ENCODE measurements around the gene PGLYRP4. TPM values are rescaled to one million over a fixed set of nuclear protein-coding genes. Genes with fewer than 3 reads are reported as not detected.
"Not testable (repeated sequence)": the region's sequence is repeated elsewhere in the genome, so short reads cannot be mapped to it uniquely, and the experiment has no call there.

The PGLYRP4 gene
- total RNA-seq, 1 donor from 2014 or later: 4.3 TPM

DNA sequence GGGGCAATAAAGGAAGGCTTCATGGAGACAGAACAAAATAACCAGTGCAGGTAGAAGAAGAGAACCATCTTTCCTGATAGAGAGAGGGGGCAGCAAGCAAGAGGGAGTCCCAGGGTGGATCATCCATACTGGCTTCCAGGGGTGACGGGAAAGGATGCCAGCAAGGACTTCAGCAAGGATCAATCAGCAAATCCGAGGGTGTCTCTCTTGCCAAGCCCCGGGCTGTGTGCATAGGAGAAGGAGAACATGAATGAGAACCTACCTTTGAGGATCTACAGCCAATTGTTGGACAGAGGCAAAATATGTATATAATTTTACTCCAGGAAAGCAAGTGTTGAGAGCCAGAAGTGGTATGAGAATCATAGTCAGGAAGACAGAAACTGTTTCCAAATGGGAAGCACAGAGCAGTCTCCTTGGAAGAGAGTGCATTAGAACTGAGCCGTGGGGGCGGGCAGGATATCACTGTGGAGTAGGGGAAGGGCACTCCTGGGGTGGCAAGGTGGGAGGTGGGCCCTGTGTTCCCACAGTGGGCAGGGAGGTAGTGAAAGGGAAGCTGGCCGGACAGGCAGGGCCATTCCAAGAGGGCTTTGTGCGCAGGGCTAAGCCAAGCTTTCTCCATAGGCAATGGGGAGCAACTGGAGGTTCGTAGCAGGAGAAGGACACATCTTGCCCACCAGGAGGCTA is 7.9 kb upstream of the PGLYRP4 start:
- no peak for DNase-seq

DNA sequence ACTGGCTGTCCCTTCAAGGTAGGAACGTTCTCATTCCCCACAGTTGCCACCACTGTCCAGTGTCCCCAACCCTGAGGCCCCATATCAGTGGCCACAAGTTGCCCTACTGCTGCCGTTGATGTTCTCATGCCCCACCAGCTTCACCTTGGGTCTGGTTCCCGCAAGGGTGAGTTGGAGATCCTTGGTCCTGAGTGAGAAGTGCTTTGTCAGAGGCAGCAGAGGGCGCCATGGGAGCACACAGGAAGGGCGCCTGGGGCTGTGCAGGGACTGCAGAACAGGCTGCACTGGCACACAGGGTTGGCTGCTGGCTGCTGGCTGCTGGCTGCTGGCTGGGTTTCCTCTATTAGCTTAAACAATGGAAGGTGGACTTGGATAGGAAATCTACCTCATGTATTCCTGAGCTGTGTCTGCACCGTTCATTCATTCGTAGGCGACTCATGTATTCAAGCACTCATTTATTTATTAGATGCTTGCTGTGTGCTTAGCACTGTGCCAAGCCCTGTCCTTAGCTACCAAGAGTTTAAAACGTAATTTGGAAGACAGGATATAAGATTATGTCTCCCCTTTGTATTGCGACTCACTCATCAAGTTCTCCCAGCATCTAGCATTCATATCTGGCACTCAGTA is 6.9 kb upstream of the PGLYRP4 start:
- no peak for DNase-seq

DNA sequence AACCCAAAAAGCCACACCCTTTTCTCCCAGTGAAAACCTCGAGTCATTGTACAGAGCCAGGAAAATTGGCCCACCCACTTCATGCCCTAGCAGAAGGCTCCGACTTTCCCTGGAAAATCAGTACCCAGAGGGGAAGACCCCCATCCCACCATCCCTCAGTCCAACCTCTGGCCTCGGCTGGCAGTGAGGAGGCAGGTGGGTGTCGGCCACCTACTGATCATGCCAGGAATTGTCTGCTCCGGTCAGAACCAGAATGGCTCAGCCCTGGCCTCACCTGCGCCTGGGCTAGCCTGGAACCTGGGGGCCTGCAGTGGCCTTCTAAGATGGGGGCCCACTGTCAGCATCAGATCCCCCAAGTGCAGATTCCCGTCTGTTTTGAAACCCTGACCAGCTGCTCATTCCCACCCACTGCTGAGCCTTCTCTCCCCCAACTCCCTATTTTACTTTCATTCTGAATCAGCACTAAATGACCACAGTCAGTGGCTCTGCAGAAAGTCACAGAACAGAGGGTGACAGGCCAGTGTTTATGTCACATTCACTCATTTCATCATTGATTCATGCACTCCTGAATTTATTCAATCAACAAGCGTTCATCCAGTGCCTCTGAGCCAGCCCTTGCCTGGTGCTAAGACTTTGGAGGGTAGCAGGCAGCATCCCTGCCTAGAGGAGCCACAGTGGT is 6.0 kb upstream of the PGLYRP4 start:
- no peak for DNase-seq

DNA sequence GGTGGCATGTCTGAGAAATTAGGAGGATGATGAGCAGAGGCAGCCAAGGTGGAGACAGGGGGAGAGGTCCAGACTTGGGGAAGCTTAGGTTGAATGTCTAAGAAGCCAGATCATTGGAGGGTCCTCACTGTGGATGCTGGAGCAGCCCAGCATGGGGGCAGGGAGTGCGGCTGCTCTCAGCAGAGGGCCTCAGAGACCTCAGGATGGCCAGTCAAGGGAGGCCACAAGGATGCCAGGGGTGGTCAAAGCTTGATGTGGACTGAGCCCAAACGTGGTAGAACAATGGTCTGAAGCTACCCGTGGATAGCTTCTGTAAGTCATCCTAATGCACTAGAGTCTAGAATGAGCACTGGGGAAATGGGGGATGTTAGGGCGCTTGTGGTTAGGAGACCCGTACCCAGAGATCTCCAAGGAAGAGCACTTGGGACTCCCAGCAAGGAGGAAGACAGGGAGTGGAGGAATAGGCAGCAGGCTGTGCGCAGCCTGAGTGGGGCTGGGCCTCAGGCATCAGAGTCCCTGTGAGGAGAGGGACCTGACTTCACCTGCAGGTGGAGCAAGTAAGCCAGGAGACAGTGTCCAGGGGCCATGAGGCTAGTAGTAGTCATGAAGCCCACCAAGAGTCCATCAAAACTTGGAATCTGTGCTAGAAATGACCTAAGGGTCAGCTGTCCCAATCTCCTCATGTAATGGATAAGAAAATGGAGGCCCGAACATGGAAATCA is 4.7 kb upstream of the PGLYRP4 start:
- DNase-seq: no peak

DNA sequence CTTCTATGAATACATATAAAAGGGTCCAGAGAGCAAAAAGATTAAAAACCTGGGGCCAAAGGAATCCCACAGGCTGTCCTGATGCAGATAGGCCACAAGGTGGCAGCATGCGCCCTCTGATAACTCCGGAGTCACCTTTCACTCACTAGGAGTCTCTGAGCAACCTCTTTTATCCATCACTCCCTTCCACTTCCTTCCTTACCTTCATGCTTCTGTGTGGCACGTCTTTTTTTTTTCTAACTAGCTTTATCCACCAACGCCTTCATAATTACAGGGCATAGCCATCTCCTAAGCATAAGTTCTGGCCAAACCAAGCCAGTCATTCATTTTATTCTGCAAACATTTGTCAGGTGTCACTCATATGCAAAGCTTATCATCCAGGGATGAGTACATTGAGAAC is 3.9 kb upstream of the PGLYRP4 start:
- DNase-seq: peak; percentile 34

DNA sequence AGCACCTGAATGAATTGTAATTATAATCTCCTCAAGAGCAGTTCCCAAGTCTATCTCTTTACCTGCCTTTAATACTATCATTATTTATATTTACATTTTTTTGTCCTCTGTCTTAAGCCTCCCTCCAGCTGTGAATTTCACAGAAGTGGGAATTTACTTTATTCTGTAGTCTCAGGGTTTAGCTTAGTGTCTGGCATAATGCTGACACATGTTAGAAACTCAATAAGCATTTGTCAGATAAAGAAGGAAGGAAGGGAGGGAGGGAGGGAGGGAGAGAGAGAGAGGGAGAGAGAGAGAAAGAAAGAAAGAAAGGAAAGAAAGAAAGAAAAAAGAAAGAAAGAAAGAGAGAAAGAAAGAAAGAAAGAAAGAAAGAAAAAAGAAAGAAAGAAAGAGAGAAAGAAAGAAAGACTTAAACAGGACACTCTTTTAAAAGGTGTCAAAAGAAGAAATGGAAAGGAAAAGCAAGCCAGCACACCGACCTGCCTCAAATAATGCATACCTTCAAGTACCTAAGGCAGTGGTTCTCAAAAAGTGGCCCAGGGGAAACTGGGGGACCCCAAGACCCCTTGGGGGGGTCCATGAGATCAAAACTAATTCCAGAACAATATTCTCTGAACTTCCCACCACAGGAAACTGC is 1.8 kb upstream of the PGLYRP4 start:
- DNase-seq: no peak

DNA sequence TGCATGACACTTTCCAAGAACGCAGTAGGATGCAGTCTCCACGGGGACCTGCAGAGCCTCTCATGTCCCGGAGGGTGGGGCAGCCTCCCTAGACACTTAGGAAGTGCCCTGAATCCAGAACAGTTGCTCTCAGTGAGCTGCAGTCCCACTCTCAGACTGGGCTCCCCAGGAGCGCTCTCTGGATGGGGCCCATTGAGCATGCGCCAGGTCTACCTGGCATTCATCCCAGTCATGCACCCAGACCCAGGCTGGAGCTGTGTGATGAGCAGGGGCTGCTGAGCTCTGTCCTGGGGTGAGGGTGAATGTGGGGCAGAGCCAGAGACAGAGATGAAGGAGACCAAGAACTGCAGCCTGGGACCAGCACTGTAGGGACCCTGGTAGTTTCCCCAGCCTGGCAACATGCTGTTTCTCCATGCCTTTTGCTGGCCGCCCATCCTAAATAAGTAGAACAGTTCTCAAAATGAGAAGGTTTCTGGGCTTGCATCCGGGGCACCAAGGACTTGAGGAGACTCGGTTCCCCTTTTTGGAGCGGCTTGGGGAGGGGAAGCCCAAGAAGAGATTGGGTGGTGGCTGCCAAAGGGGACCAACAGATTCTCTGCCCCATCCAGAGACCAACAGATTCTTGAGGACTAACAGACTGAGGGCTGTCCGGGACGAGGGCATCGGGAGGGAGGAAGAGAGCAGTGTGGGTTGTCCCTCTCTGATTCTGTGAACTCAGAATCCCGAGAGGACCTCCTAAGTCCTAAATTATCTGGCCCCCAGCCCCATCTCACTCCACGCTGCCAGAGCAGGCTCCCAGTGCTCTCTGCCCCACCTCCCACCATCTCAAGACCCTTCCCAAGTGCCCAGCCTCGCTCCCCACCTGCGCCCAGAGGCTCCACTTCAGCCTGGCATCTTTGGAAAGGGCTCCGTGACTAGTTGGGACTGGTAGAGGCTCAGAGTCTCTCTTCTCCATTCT is 1.0 kb upstream of the PGLYRP4 start:
- no peak for DNase-seq

DNA sequence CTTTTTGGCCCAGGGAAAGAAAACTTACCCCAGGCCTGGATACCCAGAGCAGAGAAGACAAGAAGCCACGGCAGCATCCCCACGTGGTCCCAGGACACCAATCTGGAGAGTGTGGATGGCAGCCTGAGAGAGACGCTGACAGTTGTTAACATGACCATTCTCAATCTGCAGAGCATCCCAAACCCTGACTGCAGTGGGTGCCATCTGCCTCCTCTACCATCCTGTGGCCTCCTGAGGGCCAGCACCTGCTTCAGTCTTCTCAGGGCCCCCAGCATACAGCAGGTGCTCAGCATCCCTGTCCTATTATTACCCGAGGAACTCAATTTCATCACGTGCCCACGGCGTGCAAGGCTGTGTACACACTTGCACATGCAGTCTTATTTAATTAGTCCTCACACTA is 785 bp downstream of the PGLYRP4 start:
- DNase-seq: no peak

DNA sequence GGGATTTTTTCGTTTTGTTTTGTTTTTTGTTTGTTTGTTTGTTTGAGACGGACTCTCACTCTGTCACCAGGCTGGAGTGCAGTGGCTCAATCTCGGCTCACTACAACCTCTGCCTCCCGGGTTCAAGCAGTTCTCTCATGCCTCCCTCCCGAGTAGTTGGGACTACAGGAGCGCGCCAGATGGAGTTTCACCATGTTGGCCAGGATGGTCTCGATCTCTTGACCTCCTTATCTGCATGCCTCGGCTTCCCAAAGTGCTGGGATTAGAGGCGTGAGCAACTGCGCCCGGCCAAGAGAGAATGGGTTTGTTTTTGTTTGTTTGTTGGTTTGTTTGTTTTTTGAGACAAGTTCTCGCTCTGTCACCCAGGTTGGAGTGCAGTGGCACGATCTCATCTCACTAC is 1.6 kb downstream of the PGLYRP4 start:
- not testable (repeated sequence) for DNase-seq

DNA sequence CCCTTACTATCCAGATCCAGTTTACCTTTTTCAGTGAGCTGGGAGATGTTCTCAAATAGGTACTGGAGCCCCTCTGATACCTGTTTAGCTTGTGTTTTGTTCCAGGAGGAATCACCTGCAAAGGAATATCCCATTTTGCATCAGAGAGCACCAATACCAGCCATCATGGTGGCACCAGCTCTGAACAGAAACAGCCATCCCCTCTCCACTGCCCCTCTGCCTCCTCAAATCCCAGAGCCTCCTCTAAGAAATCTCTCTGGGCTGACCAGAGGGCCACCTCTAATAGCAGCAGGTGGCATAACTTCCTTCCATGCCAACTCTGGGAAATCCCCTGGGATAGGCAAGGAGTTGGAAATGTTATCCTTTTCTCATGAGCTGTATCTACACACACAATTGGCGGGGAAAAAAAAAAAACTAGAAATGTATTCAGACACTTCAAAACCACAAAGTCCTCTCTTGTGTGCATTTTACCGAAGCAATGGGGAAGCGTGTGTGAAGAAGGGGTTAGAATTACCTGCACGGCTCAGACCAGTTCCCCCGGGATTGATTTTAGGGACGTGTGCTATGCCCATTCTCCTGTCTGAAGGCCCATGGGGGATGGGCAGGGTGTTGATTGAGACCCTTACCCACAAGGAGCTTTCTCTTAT is 2.4 kb downstream of the PGLYRP4 start:
- no peak for DNase-seq

DNA sequence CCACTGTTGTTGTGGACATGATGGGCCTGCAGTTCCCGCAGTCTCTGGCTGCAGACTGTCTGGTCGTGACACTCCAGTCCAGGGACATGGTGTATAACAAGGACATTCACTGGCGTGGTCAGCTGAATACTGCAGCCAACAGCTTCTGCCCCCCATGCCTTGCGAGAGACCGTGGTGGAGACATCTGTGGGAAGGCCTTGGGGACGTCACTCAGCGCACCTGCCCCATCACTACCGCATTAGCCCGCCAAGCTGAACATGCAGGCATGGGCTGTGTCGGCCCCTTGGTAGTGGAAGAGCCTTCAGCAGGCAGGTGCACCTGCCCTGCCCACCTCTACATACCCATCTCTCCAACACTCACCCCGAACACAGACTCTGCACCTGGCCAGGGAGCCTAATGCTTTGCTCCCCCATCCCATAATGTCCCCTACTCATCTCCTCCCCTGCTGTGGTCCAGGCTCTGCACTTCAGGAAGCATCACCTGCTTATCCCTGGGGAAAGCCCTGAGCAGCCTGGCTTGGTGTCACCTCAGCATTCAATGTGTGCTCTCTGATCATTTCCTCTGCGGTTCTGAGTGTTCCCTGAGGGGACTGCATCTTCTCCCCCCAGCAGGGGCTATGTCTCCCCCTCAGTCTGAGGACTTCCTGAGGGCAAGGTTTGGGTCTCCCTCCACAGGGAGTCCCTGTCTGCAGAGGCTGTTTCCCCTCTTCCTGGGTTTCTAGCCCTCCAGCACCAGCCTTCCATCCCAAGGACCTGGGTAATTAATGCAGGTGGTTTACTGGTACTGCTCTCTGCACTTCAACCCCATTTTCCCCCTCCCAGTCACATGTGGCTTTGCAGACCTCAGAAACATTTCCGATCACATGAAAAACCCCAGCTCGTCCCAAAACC is 3.2 kb downstream of the PGLYRP4 start:
- DNase-seq: no peak

DNA sequence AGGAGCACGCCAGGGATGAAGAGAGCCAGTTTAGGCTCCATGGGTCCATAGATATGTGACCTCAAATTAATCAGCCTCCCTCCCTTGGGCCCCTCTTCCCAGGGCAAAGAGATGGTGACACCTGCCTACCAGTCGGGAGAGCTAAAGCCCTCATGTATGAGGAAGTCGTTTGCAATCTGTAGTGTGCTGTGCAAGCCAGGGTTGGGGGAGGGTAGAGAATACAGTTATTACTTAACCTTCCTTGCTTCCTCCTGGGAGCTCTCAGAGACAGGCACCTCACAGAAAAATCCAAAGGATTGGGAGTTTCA is 4.0 kb downstream of the PGLYRP4 start:
- no peak for DNase-seq

DNA sequence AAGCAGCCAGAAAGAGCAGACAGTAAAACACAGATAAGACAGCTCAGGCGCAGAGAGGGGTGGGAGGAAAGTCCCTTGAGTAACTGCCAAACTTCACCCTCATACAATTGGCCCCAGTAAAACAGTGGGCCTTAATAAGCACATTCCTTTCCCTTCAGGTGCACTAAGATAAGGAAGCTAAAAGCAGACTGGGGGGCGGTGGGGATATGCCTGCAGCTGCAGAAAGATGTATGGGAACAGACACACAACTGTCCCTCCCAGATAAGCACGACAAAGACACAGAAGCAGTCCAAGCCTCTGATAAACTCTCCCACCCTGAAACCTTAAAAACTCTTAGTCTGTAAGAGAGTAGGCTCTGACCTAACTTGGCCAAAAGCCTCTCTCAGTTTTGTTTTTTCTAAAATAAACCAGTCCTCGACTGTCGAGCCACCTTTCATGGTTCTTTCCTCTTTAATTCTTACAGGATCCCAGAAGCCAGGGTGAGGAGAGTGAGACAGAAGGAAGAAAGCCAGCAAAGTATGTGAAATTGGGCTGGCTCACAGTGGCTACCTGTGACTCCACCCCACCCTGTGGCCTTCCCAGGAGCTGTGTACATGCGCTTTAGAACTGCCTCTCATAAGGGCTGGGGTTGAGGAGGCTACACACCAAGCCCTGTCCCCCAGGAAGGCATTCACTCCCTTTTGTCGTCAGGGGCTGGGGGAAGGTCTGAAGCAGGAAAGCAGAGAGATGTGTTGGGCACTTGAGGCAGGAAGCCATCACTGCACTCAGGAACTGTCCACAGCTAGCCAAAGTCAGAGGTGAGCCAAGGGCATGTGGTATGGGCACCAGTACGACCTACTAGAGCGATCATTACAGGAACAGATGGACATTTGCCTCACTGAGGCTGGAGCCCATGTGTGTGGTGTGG is 4.6 kb downstream of the PGLYRP4 start:
- DNase-seq: no peak

DNA sequence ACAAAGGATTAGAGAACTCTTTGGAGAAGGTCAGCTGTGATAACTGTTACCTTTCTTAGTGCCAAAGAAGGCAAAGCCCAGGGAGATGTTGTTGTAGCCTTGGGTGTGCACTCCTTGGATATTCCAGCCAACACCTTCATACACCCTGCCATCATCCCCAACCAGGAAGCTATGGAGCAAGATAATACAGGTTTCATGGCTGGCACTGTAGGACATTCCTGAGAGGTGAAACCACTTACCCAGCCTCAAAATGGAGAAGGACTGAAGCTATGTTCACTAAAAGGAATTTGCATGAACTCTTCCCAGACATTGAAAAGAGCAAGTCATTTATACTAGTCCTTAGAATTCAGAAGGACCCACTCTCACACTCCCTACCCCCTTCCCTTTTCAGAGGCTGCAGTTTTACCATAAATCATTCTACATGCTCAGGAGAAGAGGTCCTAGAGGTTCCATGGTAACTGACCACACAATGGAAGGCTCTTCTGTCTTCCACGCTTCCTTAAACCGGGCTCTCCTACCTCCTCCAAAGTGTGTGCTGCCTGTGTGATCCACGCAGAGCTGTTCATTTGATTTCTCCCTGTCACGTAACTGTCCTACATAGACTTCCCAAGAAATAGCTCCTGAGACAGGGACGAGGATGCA is 5.5 kb downstream of the PGLYRP4 start:
- no peak for DNase-seq

DNA sequence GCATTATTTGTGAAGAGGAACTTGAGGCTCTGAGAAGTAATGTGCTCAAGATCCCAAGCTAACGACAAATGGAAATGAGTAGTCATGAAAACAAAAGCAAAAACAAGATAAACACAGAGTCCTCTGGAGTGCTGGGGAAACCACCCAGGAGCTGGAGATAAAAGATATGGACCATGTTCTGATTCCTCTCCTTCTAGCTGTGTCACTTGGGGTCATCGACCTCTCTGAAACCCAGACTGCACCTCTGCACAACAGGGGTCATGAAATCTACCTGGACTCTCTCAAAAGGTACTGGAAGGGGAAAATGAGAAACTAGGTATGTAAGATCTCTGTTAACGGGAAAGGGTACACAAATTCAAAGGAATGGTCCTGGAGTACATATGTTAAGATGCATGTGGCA is 6.5 kb downstream of the PGLYRP4 start:
- DNase-seq: no peak

DNA sequence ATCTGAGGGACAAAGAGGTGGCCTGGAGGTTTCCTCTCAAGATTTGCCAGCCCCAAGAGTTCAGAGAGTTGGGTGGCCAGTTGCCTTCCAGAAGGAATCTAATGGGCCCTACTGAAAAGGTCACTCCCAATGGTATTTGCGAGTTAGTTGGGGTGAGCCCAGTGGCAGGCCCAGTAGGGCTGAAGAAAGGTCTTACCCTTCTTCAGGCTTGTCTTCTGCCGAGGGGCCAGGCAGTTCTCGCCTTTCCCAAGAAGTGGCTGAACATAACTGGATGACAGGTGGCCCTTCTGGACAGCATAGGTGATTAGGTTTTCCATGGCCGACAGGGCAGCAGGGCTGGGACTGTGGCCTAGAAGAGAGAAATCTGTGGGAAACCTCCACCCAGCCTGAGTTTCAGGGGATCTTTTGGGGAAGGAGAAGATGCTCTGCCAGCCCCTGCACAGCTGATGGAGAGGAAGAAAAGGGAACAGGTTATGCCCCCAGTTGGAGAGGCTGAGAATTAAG is 7.2 kb downstream of the PGLYRP4 start:
- no peak for DNase-seq

DNA sequence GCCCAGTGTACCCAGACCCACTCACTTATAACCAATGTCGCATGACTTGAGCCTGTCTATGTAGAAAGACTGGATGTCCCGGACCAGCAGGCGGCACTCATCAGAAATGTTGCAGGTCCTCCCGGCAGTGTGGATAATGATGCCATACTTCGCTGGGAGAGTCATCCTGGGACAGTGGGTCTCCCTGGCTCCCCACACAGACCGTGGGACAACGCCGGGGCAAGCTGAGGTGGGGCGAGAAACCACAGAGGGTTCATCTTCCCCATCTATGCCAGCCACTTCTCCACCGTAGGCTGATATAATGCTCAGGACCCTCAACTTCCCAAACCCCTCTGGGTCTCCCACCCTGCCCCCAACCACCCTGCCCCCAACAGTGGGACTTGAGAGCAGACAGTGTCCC is 8.3 kb downstream of the PGLYRP4 start:
- DNase-seq: no peak

DNA sequence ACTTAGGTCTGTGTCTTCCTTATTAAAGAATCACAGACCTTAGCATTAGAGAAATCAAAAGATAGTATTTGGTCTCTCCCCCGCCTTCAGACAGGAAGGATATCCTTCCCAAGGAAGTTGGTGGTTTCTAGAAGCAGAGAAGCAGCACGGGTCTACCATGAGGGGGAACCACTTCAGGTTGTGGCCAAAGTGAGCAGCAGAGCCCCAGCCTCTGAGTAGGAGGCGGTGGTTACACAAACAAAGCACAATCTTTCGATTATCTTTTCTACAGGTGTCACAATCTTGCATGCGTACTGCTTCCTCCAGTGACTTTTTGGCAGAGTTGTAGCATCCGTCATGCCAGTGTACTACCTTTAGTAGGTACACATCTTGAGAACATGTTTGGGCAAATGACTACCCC is 8.8 kb downstream of the PGLYRP4 start:
- no peak for DNase-seq

All from skin of body (tissue), 2 donors.